Activated naive CD4-positive, alpha-beta T cell treated with anti-CD3 and anti-CD28 coated beads, Interleukin-2, amount 50 U/mL, for 24 hours (primary cell): Measurements from ENCODE around the gene ARHGAP26.

ENCODE experiments used
- H3K27ac Mint-ChIP-seq: one replicate; pipeline ENCODE4 v1.8.0; 2021; ENCODE audit warnings: mild to moderate bottlenecking, mixed read lengths
- H3K27me3 Mint-ChIP-seq: one replicate; pipeline ENCODE4 v1.8.0; 2021; ENCODE audit warnings: mixed read lengths
- H3K36me3 Mint-ChIP-seq: one replicate; pipeline ENCODE4 v1.8.0; 2021; ENCODE audit warnings: mixed read lengths
- H3K4me1 Mint-ChIP-seq: one replicate; pipeline ENCODE4 v1.8.0; 2021; ENCODE audit warnings: mixed read lengths
- H3K4me3 Mint-ChIP-seq: one replicate; pipeline ENCODE4 v1.8.0; 2021; ENCODE audit warnings: mild to moderate bottlenecking, mixed read lengths
- H3K9me3 Mint-ChIP-seq: one replicate; pipeline ENCODE4 v1.8.0; 2021; ENCODE audit warnings: mixed read lengths

The ARHGAP26 gene

GRCh38 chr5:142888469-142889085, 118.4 kb downstream of the ARHGAP26 start:
- no peaks in the 10 kb centered on the region for H3K4me1 Mint-ChIP-seq
- no peak overlapping the region for H3K27ac Mint-ChIP-seq

DNA sequence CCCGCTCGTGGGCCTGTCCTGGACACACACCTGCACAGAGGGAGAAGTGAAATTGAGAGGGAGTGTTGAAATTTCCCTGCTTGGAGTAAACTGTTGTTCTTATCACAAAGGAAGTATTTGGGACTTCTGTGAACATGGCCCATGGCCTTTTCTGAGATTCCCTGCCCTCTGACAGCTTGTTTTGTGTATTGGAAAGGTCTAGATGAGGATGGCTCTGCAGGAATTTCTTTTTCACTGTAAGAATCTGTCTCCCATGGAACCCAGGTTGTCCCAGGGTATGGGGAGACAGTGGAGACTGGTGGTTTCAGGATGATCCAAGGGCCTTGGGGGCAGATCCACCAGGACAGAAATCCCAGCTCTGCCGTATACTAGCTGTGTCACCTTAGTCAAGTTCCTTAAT, 121.8 kb downstream of the ARHGAP26 start:
- Mint-ChIP-seq H3K4me3 (no peak overlapping the region), H3K27ac (no peak overlapping the region), H3K36me3 (peaks cover 15% of the 10 kb centered on the region), H3K27me3 (no peaks in the 10 kb centered on the region), H3K9me3 (no peaks in the 10 kb centered on the region), H3K4me1 (peaks cover 3% of the 10 kb centered on the region)

More at GRCh38 chr5:142888469-142889085, 118.4 kb downstream of the ARHGAP26 start:
- Mint-ChIP-seq H3K36me3 (peaks cover 2% of the 10 kb centered on the region), H3K27me3 (no peaks in the 10 kb centered on the region), H3K4me3 (no peak overlapping the region), H3K9me3 (no peaks in the 10 kb centered on the region)

DNA sequence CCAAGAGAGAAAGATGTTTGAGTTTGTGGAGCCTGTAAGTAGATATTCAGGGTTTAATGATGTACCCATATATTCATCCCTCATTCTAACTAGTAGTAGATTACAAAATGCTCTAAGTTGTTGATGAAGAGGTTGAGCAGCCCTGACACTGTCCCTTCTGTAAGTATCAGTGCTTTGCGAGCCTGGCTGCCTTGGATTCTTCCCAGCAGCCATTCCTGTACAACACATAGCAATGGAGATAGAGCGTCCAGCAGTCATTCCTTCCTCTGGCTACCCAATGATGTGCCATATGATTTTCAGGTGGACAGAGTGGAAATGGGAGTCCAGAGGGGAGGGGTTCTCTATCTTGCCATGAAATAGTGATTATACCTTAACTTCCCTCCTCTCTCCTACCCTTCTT, 124.1 kb downstream of the ARHGAP26 start:
- H3K9me3 Mint-ChIP-seq: no peaks in the 10 kb centered on the region
- H3K27me3 Mint-ChIP-seq: no peaks in the 10 kb centered on the region
- H3K4me3 Mint-ChIP-seq: no peak overlapping the region
- H3K27ac Mint-ChIP-seq: no peak overlapping the region
- H3K4me1 Mint-ChIP-seq: peaks cover 3% of the 10 kb centered on the region
- H3K36me3 Mint-ChIP-seq: peaks cover 16% of the 10 kb centered on the region

- Mint-ChIP-seq H3K27me3 (no peaks in the 10 kb centered on the region), H3K4me1 (peaks cover 3% of the 10 kb centered on the region), H3K36me3 (peaks cover 16% of the 10 kb centered on the region), H3K27ac (no peak overlapping the region), H3K9me3 (no peaks in the 10 kb centered on the region), H3K4me3 (no peak overlapping the region)
Measured at GRCh38 chr5:142894749-142895148, 124.6 kb downstream of the ARHGAP26 start.

DNA sequence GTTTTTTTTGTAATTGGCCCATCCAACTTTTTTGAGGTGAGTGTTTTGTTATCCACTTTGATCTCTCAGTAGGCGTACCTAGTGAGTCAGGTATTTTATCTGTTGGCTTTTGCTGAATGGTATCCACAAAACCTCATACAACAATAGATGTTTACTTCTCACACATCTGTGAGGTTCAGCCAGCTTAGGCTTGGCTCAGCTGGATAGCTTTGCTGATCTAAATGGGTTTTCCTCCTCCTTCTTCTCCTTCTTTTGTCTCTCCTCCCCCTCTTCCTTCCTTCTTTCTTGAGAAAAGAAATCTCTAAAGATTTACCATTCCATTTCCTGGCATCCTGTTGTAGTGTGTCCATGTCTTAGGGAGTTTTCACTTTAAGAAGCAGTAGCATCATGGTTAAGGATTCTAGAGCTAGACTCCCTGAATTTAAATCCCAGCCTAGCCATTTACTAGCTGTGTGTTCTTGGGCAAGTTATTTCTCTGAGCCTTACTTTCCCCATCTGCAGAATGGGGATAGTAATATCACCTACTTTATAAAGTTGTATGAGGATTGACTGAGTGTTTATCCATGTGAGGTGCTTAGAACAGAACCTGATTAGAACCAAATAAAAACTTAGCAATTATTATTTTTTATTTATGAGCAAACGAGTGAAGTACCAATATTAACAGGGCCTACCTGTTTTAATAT, 126.3 kb downstream of the ARHGAP26 start:
- Mint-ChIP-seq H3K27ac (no peak overlapping the region), H3K4me3 (no peak overlapping the region), H3K36me3 (peaks cover 20% of the 10 kb centered on the region), H3K27me3 (no peaks in the 10 kb centered on the region), H3K4me1 (peaks cover 3% of the 10 kb centered on the region), H3K9me3 (no peaks in the 10 kb centered on the region)

DNA sequence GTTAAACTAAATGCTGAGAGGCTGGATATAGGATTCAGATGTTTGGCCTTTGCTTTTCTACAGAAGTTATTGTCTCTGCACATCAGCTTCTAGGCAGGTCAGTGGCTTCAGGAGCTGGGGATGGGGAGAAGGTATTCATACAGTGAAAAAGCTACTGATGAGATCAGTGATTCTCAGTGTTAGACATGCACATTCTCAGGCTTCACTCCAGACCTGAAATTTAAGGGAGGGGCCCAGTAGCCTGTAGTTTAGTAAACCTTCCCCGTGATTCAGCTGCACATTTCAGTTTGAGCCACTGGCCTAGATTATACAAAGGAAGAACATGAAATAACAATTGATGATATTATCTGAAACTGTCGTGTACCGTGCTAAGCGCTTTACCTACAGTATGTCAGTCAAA, 127.2 kb downstream of the ARHGAP26 start:
- no peak overlapping the region for H3K4me3 Mint-ChIP-seq
- H3K9me3 Mint-ChIP-seq: no peaks in the 10 kb centered on the region
- no peak overlapping the region for H3K27ac Mint-ChIP-seq
- H3K4me1 Mint-ChIP-seq: peaks cover 3% of the 10 kb centered on the region
- no peaks in the 10 kb centered on the region for H3K27me3 Mint-ChIP-seq
- H3K36me3 Mint-ChIP-seq: peaks cover 20% of the 10 kb centered on the region

GRCh38 chr5:142900927-142901326, 130.8 kb downstream of the ARHGAP26 start:
- Mint-ChIP-seq H3K4me1 (no peaks in the 10 kb centered on the region), H3K4me3 (no peak overlapping the region), H3K27ac (no peak overlapping the region), H3K36me3 (peaks cover 17% of the 10 kb centered on the region), H3K9me3 (no peaks in the 10 kb centered on the region), H3K27me3 (no peaks in the 10 kb centered on the region)

DNA sequence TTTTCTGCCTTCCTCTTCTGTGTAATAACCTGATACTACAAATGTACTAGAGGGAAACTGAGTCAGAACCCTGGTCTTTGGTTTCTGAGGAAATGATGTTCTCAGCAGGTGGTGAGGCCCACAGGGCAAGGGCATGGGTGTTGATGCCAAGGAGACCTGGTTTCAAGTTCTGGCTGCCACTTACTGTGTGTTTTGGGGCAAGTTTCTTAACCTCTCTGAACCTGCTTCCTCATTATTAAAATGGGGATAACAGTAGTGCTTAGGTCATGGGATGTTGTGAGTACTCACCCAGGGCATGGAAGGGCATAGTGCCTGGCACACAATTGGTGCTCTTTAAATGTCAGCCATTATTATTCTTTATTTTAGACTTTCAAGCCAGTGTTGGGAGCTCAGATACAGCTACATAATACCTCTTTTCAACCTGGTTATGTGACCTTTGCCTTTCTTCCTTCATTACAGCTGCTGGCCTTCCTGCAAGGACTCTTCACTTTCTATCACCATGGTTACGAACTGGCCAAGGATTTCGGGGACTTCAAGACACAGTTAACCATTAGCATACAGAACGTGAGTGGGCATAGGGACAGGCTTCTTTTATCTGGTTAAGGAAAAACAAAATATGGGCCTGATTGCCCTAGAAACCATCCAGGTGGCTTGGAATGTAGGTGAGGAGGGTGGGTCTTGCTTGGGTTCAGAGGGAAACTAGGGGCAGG, 131.5 kb downstream of the ARHGAP26 start:
- Mint-ChIP-seq H3K27ac (no peak overlapping the region), H3K9me3 (no peaks in the 10 kb centered on the region), H3K36me3 (peaks cover 20% of the 10 kb centered on the region)

DNA sequence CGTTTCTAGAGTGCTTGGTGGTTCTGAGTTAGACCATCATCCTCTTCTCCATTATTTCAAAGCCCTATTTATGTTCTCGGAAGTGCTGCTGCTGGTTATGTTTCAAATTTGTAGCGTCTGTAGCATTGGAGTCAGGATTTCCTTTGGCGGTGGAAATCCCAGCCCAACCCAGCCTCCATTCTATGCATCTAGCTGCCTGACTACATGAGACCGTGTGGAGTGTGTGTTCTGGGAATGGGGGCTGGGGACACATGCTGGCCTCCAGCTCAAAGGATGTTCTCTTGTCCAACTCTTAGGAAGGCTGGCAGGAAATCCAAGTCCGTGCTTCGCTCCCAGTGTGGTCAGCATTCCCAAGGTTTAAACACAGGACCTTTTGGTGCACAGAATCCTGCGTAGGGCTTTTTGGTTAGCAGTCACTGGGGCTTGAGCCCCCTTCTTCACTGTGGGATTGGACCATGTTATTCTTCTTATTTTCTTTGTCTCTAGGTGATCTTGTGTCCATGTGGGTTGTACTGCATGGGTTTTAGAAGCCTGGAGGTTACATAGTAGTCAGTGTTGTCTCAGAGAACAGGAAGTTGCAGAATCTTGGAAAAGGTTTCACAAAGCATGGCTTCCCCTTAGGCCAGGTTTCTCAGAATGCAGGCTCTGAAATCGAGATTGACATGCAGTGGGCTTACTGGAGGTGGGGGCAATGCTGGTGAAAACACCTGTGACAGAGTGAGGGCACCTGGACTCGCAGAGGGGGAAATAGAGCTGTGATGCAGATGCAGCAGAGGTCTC, 132.2 kb downstream of the ARHGAP26 start:
- H3K27me3 Mint-ChIP-seq: no peaks in the 10 kb centered on the region
- H3K36me3 Mint-ChIP-seq: peaks cover 21% of the 10 kb centered on the region
- H3K9me3 Mint-ChIP-seq: no peaks in the 10 kb centered on the region
- no peak overlapping the region for H3K27ac Mint-ChIP-seq
- no peaks in the 10 kb centered on the region for H3K4me1 Mint-ChIP-seq
- H3K4me3 Mint-ChIP-seq: no peak overlapping the region

More for the DNA sequence above, 131.5 kb downstream of the ARHGAP26 start:
- H3K4me1 Mint-ChIP-seq: no peaks in the 10 kb centered on the region
- no peaks in the 10 kb centered on the region for H3K27me3 Mint-ChIP-seq
- H3K4me3 Mint-ChIP-seq: no peak overlapping the region

DNA sequence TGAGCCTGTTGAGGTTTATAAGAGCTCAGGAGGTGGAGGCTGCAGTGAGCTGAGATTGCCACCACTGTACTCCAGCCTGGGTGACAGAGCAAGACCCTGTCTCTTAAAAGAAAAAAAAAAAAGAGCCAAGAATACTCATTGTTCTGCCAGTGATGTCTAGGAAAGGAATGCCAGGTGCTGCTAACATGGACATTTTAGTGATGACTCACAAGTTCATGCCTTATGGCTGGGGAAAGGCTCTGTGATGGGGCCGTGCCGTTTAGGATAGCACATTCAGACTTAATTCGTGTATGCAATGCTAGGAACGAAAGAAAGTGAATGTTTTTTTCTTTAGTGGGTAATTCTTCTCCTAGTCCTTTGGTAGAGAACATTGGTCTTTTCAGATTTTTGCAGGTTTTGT, 134.2 kb downstream of the ARHGAP26 start:
- Mint-ChIP-seq H3K27me3 (no peaks in the 10 kb centered on the region), H3K36me3 (peaks cover 27% of the 10 kb centered on the region), H3K27ac (no peak overlapping the region), H3K4me1 (no peaks in the 10 kb centered on the region), H3K4me3 (no peak overlapping the region), H3K9me3 (no peaks in the 10 kb centered on the region)

DNA sequence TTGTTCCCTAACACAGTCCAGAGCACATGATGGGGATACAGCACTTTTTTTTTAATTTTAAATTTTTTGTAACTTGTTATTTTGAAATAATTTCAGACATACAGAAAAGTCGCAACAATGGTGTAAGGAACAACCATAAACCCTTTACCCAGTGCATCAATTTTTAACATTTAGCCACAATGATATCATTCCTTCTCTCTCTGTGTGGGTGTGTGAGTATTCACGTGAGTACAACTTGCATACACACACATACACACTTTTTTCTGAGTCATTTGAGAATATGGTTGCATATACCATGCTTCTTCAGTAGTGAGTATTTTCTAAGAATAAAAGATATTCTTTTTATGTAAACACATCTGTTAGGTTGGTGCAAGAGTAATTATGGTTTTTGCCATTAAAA, 135.2 kb downstream of the ARHGAP26 start:
- Mint-ChIP-seq H3K27ac (no peak overlapping the region), H3K4me3 (no peak overlapping the region), H3K27me3 (no peaks in the 10 kb centered on the region), H3K36me3 (peaks cover 30% of the 10 kb centered on the region), H3K4me1 (no peaks in the 10 kb centered on the region), H3K9me3 (no peaks in the 10 kb centered on the region)

GRCh38 chr5:142906863-142907671, 136.9 kb downstream of the ARHGAP26 start:
- H3K36me3 Mint-ChIP-seq: peaks cover 36% of the 10 kb centered on the region
- H3K27ac Mint-ChIP-seq: no peak overlapping the region
- no peaks in the 10 kb centered on the region for H3K4me1 Mint-ChIP-seq

DNA sequence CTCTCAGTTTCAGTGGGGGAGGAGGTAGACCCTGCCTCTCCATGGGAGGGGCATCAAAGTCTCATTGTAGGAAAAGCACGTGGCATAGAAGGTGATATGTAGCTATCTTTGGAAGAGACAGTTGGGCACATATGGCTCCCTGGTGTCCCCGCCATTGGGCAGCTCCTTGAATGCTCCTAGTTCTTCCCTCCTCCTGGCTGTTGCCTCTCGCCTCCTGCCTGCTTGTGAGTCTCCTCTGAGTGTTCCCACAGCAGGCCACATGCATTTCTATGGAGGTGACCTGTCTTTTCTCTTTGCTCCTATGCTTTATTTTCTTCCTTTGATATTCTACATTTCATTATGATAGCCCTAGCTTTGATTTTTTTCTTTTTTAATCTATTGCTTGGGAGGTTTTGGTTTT, 138.5 kb downstream of the ARHGAP26 start:
- Mint-ChIP-seq H3K4me3 (no peak overlapping the region), H3K27ac (no peak overlapping the region), H3K36me3 (peaks cover 36% of the 10 kb centered on the region), H3K27me3 (no peaks in the 10 kb centered on the region), H3K9me3 (no peaks in the 10 kb centered on the region), H3K4me1 (no peaks in the 10 kb centered on the region)

More at GRCh38 chr5:142906863-142907671, 136.9 kb downstream of the ARHGAP26 start:
- H3K4me3 Mint-ChIP-seq: no peak overlapping the region
- H3K27me3 Mint-ChIP-seq: no peaks in the 10 kb centered on the region
- H3K9me3 Mint-ChIP-seq: no peaks in the 10 kb centered on the region

- no peaks in the 10 kb centered on the region for H3K9me3 Mint-ChIP-seq
Measured at GRCh38 chr5:142910128-142910527, 140.0 kb downstream of the ARHGAP26 start.

DNA sequence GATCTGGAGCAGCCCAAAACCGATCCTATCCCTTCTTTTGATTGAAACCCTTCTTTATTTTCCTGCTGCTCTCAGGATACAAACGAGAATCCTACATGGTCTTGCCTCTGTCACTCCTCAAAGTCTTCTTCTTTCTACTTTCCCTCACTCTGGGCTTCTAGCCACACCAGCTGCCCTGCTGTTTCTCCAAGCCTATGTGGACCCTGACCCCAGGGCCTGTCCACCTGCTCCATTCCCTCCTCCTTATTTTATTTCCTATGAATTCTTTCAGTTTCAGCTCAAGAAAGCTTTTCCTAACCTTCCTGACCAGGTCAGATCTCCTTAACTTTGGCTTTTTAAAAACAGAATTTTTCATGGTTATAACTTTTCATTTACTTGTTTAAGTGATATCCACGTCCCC, 141.0 kb downstream of the ARHGAP26 start:
- H3K4me3 Mint-ChIP-seq: no peak overlapping the region
- H3K4me1 Mint-ChIP-seq: no peaks in the 10 kb centered on the region
- peak overlapping the region; percentile 14 for H3K27ac Mint-ChIP-seq
- H3K9me3 Mint-ChIP-seq: no peaks in the 10 kb centered on the region
- H3K36me3 Mint-ChIP-seq: peaks cover 30% of the 10 kb centered on the region
- H3K27me3 Mint-ChIP-seq: no peaks in the 10 kb centered on the region

More at GRCh38 chr5:142910128-142910527, 140.0 kb downstream of the ARHGAP26 start:
- Mint-ChIP-seq H3K4me3 (no peak overlapping the region), H3K36me3 (peaks cover 32% of the 10 kb centered on the region), H3K4me1 (no peaks in the 10 kb centered on the region), H3K27ac (no peak overlapping the region), H3K27me3 (no peaks in the 10 kb centered on the region)
